Peyer's patch (tissue), 4 donors: ENCODE data around the gene ZNG1F.
"Not testable (repeated sequence)": the region's sequence is repeated elsewhere in the genome, so short reads cannot be mapped to it uniquely, and the experiment has no call there.

ENCODE experiments used
- CTCF ChIP-seq, 6 experiments: fragments of 450-650 bp in 4 of 6; fragments of 200-600 bp in 2 of 6; sonication (generic) in 1 of 6; IDR thresholded peaks; one replicate each; pipeline ENCODE4 v1.5.1; 2017 to 2019; ENCODE audit warnings: antibody characterized with exemption in 6 of 6, mild to moderate bottlenecking in 3 of 6, moderate library complexity in 1 of 6
- POLR2A ChIP-seq, 2 donors: fragments of 450-650 bp; IDR thresholded peaks; one replicate each; pipeline ENCODE4 v1.5.1; 2017; ENCODE audit warnings: antibody characterized with exemption in 2 of 2, mild to moderate bottlenecking in 2 of 2, moderate library complexity in 2 of 2

- TF ChIP-seq CTCF, POLR2A (IDR thresholded peaks at IDR 0.05): not testable (repeated sequence)
Measured at GRCh38 chr9:41237110-41237749, 48.1 kb upstream of the ZNG1F start.
